ENCODE measurements around the gene C10orf90. TPM values are rescaled to one million over a fixed set of nuclear protein-coding genes. Genes with fewer than 3 reads are reported as not detected.

The C10orf90 gene
- total RNA-seq, 2 experiments from 2014 or later: not detected

GRCh38 chr10:126581648-126582046 lies 88.8 kb downstream of the C10orf90 start:
- Mint-ChIP-seq H3K4me3 (no peak overlapping the region), H3K27me3 (no peaks in the 10 kb centered on the region), H3K27ac (no peak overlapping the region), H3K9me3 (no peaks in the 10 kb centered on the region), H3K36me3 (no peaks in the 10 kb centered on the region), H3K4me1 (no peaks in the 10 kb centered on the region)
- DNase-seq (no peak), ATAC-seq (ENCODE audit: low read depth) (no peak)
- POLR2A ChIA-PET: no interaction called here

GRCh38 chr10:126580873-126581647 lies 89.4 kb downstream of the C10orf90 start:
- DNase-seq (no peak), ATAC-seq (ENCODE audit: low read depth) (no peak)
- H3K27me3 Mint-ChIP-seq: no peaks in the 10 kb centered on the region
- no peak overlapping the region for H3K4me3 Mint-ChIP-seq
- POLR2A ChIA-PET: no interaction called here
- H3K27ac Mint-ChIP-seq: no peak overlapping the region
- no peaks in the 10 kb centered on the region for H3K4me1 Mint-ChIP-seq
- no peaks in the 10 kb centered on the region for H3K9me3 Mint-ChIP-seq
- H3K36me3 Mint-ChIP-seq: no peaks in the 10 kb centered on the region

- no peak overlapping the region for H3K27ac Mint-ChIP-seq
Observed at GRCh38 chr10:126576336-126576735, 94.2 kb downstream of the C10orf90 start.

GRCh38 chr10:126570621-126571602 lies 99.6 kb downstream of the C10orf90 start:
- ATAC-seq (ENCODE audit: low read depth) (no peak), DNase-seq (no peak)
- POLR2A ChIA-PET: no interaction called here
- Mint-ChIP-seq H3K4me1 (no peaks in the 10 kb centered on the region), H3K27ac (no peak overlapping the region), H3K27me3 (peaks cover 3% of the 10 kb centered on the region), H3K36me3 (no peaks in the 10 kb centered on the region), H3K4me3 (no peak overlapping the region), H3K9me3 (no peaks in the 10 kb centered on the region)

More at GRCh38 chr10:126576336-126576735, 94.2 kb downstream of the C10orf90 start:
- POLR2A ChIA-PET: no interaction called here
- no peak for ATAC-seq (ENCODE audit: low read depth)
- no peaks in the 10 kb centered on the region for H3K27me3 Mint-ChIP-seq
- no peaks in the 10 kb centered on the region for H3K9me3 Mint-ChIP-seq
- H3K4me1 Mint-ChIP-seq: no peaks in the 10 kb centered on the region
- no peak overlapping the region for H3K4me3 Mint-ChIP-seq
- H3K36me3 Mint-ChIP-seq: no peaks in the 10 kb centered on the region
- no peak for DNase-seq

GRCh38 chr10:126570245-126570570 lies 100.3 kb downstream of the C10orf90 start:
- no peaks in the 10 kb centered on the region for H3K4me1 Mint-ChIP-seq
- POLR2A ChIA-PET: no interaction called here
- H3K36me3 Mint-ChIP-seq: no peaks in the 10 kb centered on the region
- no peak for DNase-seq
- H3K27ac Mint-ChIP-seq: no peak overlapping the region
- H3K27me3 Mint-ChIP-seq: peaks cover 3% of the 10 kb centered on the region
- no peak overlapping the region for H3K4me3 Mint-ChIP-seq
- H3K9me3 Mint-ChIP-seq: no peaks in the 10 kb centered on the region
- ATAC-seq (ENCODE audit: low read depth): no peak

- Mint-ChIP-seq H3K36me3 (no peaks in the 10 kb centered on the region), H3K4me1 (no peaks in the 10 kb centered on the region), H3K9me3 (no peaks in the 10 kb centered on the region), H3K4me3 (no peak overlapping the region), H3K27ac (no peak overlapping the region), H3K27me3 (peaks cover 3% of the 10 kb centered on the region)
- no peak for ATAC-seq (ENCODE audit: low read depth)
- POLR2A ChIA-PET: no interaction called here
- no peak for DNase-seq
Observed at GRCh38 chr10:126569513-126570244, 100.8 kb downstream of the C10orf90 start.

GRCh38 chr10:126568809-126569385 lies 101.6 kb downstream of the C10orf90 start:
- POLR2A ChIA-PET: no interaction called here
- ATAC-seq (ENCODE audit: low read depth) (no peak), DNase-seq (no peak)
- no peaks in the 10 kb centered on the region for H3K4me1 Mint-ChIP-seq
- peaks cover 3% of the 10 kb centered on the region for H3K27me3 Mint-ChIP-seq
- no peaks in the 10 kb centered on the region for H3K9me3 Mint-ChIP-seq
- no peak overlapping the region for H3K27ac Mint-ChIP-seq
- no peak overlapping the region for H3K4me3 Mint-ChIP-seq
- H3K36me3 Mint-ChIP-seq: no peaks in the 10 kb centered on the region

- H3K9me3 Mint-ChIP-seq: no peaks in the 10 kb centered on the region
- H3K27ac Mint-ChIP-seq: no peak overlapping the region
- no peak for ATAC-seq (ENCODE audit: low read depth)
- no peaks in the 10 kb centered on the region for H3K36me3 Mint-ChIP-seq
- POLR2A ChIA-PET: no interaction called here
- H3K27me3 Mint-ChIP-seq: peaks cover 3% of the 10 kb centered on the region
- no peak for DNase-seq
- H3K4me3 Mint-ChIP-seq: no peak overlapping the region
- H3K4me1 Mint-ChIP-seq: no peaks in the 10 kb centered on the region
Observed at GRCh38 chr10:126565871-126566270, 104.6 kb downstream of the C10orf90 start.

- DNase-seq (no peak), ATAC-seq (ENCODE audit: low read depth) (no peak)
- H3K4me3 Mint-ChIP-seq: no peak overlapping the region
- H3K27me3 Mint-ChIP-seq: peaks cover 3% of the 10 kb centered on the region
- no peaks in the 10 kb centered on the region for H3K36me3 Mint-ChIP-seq
- H3K4me1 Mint-ChIP-seq: no peaks in the 10 kb centered on the region
- H3K27ac Mint-ChIP-seq: no peak overlapping the region
- H3K9me3 Mint-ChIP-seq: no peaks in the 10 kb centered on the region
- POLR2A ChIA-PET: no interaction called here
Observed at GRCh38 chr10:126565441-126565840, 105.1 kb downstream of the C10orf90 start.

- Mint-ChIP-seq H3K27me3 (peaks cover 3% of the 10 kb centered on the region), H3K4me3 (no peak overlapping the region), H3K4me1 (no peaks in the 10 kb centered on the region), H3K36me3 (no peaks in the 10 kb centered on the region), H3K27ac (no peak overlapping the region), H3K9me3 (no peaks in the 10 kb centered on the region)
- POLR2A ChIA-PET: no interaction called here
- DNase-seq (no peak), ATAC-seq (ENCODE audit: low read depth) (peak; percentile 42)
Observed at GRCh38 chr10:126564326-126564888, 106.1 kb downstream of the C10orf90 start.

- POLR2A ChIA-PET: no interaction called here
- H3K36me3 Mint-ChIP-seq: no peaks in the 10 kb centered on the region
Observed at GRCh38 chr10:126563361-126563760, 107.1 kb downstream of the C10orf90 start.

GRCh38 chr10:126561921-126562680 lies 108.4 kb downstream of the C10orf90 start:
- no peaks in the 10 kb centered on the region for H3K9me3 Mint-ChIP-seq
- no peak for DNase-seq
- H3K36me3 Mint-ChIP-seq: no peaks in the 10 kb centered on the region
- H3K27me3 Mint-ChIP-seq: no peaks in the 10 kb centered on the region
- POLR2A ChIA-PET: no interaction called here
- no peak overlapping the region for H3K27ac Mint-ChIP-seq
- no peaks in the 10 kb centered on the region for H3K4me1 Mint-ChIP-seq
- H3K4me3 Mint-ChIP-seq: no peak overlapping the region
- ATAC-seq (ENCODE audit: low read depth): no peak

More at GRCh38 chr10:126563361-126563760, 107.1 kb downstream of the C10orf90 start:
- Mint-ChIP-seq H3K9me3 (no peaks in the 10 kb centered on the region), H3K4me1 (no peaks in the 10 kb centered on the region), H3K27me3 (no peaks in the 10 kb centered on the region), H3K27ac (no peak overlapping the region), H3K4me3 (no peak overlapping the region)
- DNase-seq (no peak), ATAC-seq (ENCODE audit: low read depth) (no peak)
